H1 (cell line): Measurements from ENCODE around the gene PPARA. TPM values are rescaled to one million over a fixed set of nuclear protein-coding genes. Genes with fewer than 3 reads are reported as not detected.

ENCODE experiments used
- CTCF ChIA-PET: fragments of 300-600 bp; sonication (Branson Sonifier 250); formaldehyde crosslinking; loops from one replicate; lab custom pipeline; 2021; ENCODE audit not compliant: partially characterized antibody; lab: Charles Lee
- POLR2A ChIA-PET: fragments of 300-600 bp; sonication (Branson Sonifier 250); formaldehyde crosslinking; loops from one replicate; lab custom pipeline; 2021; ENCODE audit warnings: inconsistent platforms; ENCODE audit not compliant: partially characterized antibody; lab: Charles Lee
- DNase-seq, 2 experiments: peaks; one replicate each; pipeline versions ENCODE4 v3.0.0 to v3.0.0-alpha.2; 2010 to 2022; ENCODE audit warnings: low spot score in 2 of 2, low read depth in 1 of 2, mixed read lengths in 1 of 2
- FAIRE-seq: peaks from 2 replicates; lab custom pipeline; 2011; peaks lifted over from hg19 to GRCh38; lab: Jason Lieb, UNC
- H2AFZ ChIP-seq: 2 replicates; pipeline ENCODE4 v1.8.1; 2012; ENCODE audit warnings: low read length, inconsistent platforms
- H2AK5ac ChIP-seq: 2 replicates; pipeline ENCODE4 v1.6.1; 2013; ENCODE audit warnings: low read depth, low read length
- H2BK120ac ChIP-seq: replicated peaks from 2 replicates; pipeline ENCODE3; 2013; ENCODE audit warnings: low read depth, low read length, inconsistent platforms
- H2BK12ac ChIP-seq: 2 replicates; pipeline ENCODE4 v1.6.1; 2013; ENCODE audit warnings: low read depth, low read length
- H2BK15ac ChIP-seq: 2 replicates; pipeline ENCODE4 v1.6.1; 2013; ENCODE audit warnings: low read length
- H2BK20ac ChIP-seq: 2 replicates; pipeline ENCODE4 v1.6.1; 2013; ENCODE audit warnings: low read length
- H2BK5ac ChIP-seq: 2 replicates; pipeline ENCODE4 v1.6.1; 2013; ENCODE audit warnings: low read depth, low read length
- H3K14ac ChIP-seq: 2 replicates; pipeline ENCODE4 v1.6.1; 2013; ENCODE audit warnings: inconsistent platforms; ENCODE audit not compliant: insufficient read length
- H3K18ac ChIP-seq: 2 replicates; pipeline ENCODE4 v1.6.1; 2013; ENCODE audit warnings: low read length; ENCODE audit errors: extremely low read depth
- H3K23ac ChIP-seq: 2 replicates; pipeline ENCODE4 v1.6.1; 2013; ENCODE audit warnings: inconsistent platforms; ENCODE audit not compliant: insufficient read length
- H3K23me2 ChIP-seq: 2 replicates; pipeline ENCODE4 v1.6.1; 2013; ENCODE audit warnings: low read depth, low read length
- H3K27ac ChIP-seq: 2 replicates; pipeline ENCODE4 v1.6.1; 2011; ENCODE audit warnings: low read depth, low read length, inconsistent platforms
- H3K27me3 ChIP-seq, 4 experiments: replicated peaks in 1 of 4; 1 replicate in 1 of 4; 2 replicates in 3 of 4; pipeline versions ENCODE4 v1.6.1 to v1.8.1; 2011 to 2013; ENCODE audit warnings: low read length in 3 of 4, mild to moderate bottlenecking in 3 of 4, inconsistent platforms in 2 of 4, mixed read lengths in 2 of 4, moderate library complexity in 1 of 4; ENCODE audit not compliant: control insufficient read depth in 3 of 4, insufficient read depth in 3 of 4; ENCODE audit errors: extremely low read depth in 1 of 4
- H3K36me3 ChIP-seq, 4 experiments: 2 replicates each; pipeline versions ENCODE4 v1.6.1 to v1.8.1; 2011 to 2013; ENCODE audit warnings: mild to moderate bottlenecking in 4 of 4, low read length in 3 of 4, moderate library complexity in 2 of 4, control low read depth in 1 of 4, inconsistent platforms in 1 of 4; ENCODE audit not compliant: insufficient read depth in 4 of 4, control insufficient read depth in 2 of 4
- H3K4ac ChIP-seq: replicated peaks from 2 replicates; pipeline ENCODE3; 2013; ENCODE audit warnings: low read length, low read depth, mixed read lengths, inconsistent platforms; ENCODE audit not compliant: insufficient read length
- H3K4me1 ChIP-seq, 4 experiments: replicated peaks in 1 of 4; 1 replicate in 1 of 4; 2 replicates in 3 of 4; pipeline versions ENCODE4 v1.6.1 to v1.8.1; 2011 to 2013; ENCODE audit warnings: low read length in 3 of 4, inconsistent platforms in 2 of 4, mixed read lengths in 1 of 4; ENCODE audit not compliant: insufficient read depth in 4 of 4, control insufficient read depth in 3 of 4
- H3K4me2 ChIP-seq, 2 experiments: 2 replicates each; pipeline versions ENCODE4 v1.6.1 to v1.8.1; 2011 to 2013; ENCODE audit warnings: low read depth in 2 of 2, low read length in 2 of 2, control low read depth in 1 of 2, inconsistent platforms in 1 of 2, mild to moderate bottlenecking in 1 of 2; ENCODE audit not compliant: insufficient read depth in 1 of 2
- H3K4me3 ChIP-seq, 4 experiments: fragments of 200-600, 300-600 bp in 1 of 4; sonication (generic), shearing (Covaris generic), sonication (Bioruptor Twin) in 1 of 4; 2 replicates each; pipeline versions ENCODE4 v1.5.1 to v1.8.1; 2011 to 2016; ENCODE audit warnings: low read length in 4 of 4, low read depth in 3 of 4, control low read depth in 2 of 4, inconsistent platforms in 2 of 4, mild to moderate bottlenecking in 2 of 4, mixed read lengths in 1 of 4, moderate library complexity in 1 of 4; ENCODE audit not compliant: insufficient read depth in 2 of 4; ENCODE audit errors: extremely low read depth in 1 of 4
- H3K56ac ChIP-seq: replicated peaks from 2 replicates; pipeline ENCODE3; 2013; ENCODE audit warnings: low read depth, mild to moderate bottlenecking, mixed read lengths, low read length, inconsistent platforms; ENCODE audit not compliant: insufficient read length
- H3K79me1 ChIP-seq: 2 replicates; pipeline ENCODE4 v1.6.1; 2013; ENCODE audit warnings: low read depth, low read length, control low read depth
- H3K79me2 ChIP-seq, 2 experiments: 2 replicates each; pipeline versions ENCODE4 v1.6.1 to v1.8.1; 2012 to 2013; ENCODE audit warnings: low read length in 2 of 2, mild to moderate bottlenecking in 2 of 2, inconsistent platforms in 1 of 2; ENCODE audit not compliant: insufficient read depth in 2 of 2, control insufficient read depth in 1 of 2
- H3K9ac ChIP-seq, 4 experiments: replicated peaks in 1 of 4; 1 replicate in 1 of 4; 2 replicates in 3 of 4; pipeline versions ENCODE4 v1.6.1 to v1.8.1; 2011 to 2013; ENCODE audit warnings: low read depth in 3 of 4, low read length in 3 of 4, control low read depth in 2 of 4, mild to moderate bottlenecking in 2 of 4, moderate library complexity in 2 of 4, inconsistent platforms in 1 of 4; ENCODE audit errors: extremely low read depth in 1 of 4
- H3K9me3 ChIP-seq, 2 experiments: 2 replicates each; pipeline versions ENCODE4 v1.6.1 to v1.8.1; 2012 to 2013; ENCODE audit warnings: mild to moderate bottlenecking in 2 of 2, moderate library complexity in 2 of 2, control low read depth in 1 of 2, inconsistent platforms in 1 of 2, low read depth in 1 of 2, low read length in 1 of 2, mixed read lengths in 1 of 2; ENCODE audit not compliant: insufficient read depth in 2 of 2
- H4K20me1 ChIP-seq, 2 experiments: replicated peaks in 1 of 2; 2 replicates each; pipeline versions ENCODE3 to v1.8.1; 2011 to 2013; ENCODE audit warnings: inconsistent platforms in 2 of 2, low read length in 2 of 2, mild to moderate bottlenecking in 1 of 2; ENCODE audit not compliant: insufficient read depth in 2 of 2, control insufficient read depth in 1 of 2
- H4K5ac ChIP-seq: 2 replicates; pipeline ENCODE4 v1.6.1; 2013; ENCODE audit warnings: low read length, low read depth, mixed read lengths, inconsistent platforms; ENCODE audit not compliant: insufficient read length
- H4K8ac ChIP-seq: 2 replicates; pipeline ENCODE4 v1.8.0; 2013; ENCODE audit warnings: mild to moderate bottlenecking, moderate library complexity, low read length, inconsistent platforms; ENCODE audit not compliant: insufficient read depth; ENCODE audit errors: extremely low read depth
- H4K91ac ChIP-seq: replicated peaks from 2 replicates; pipeline ENCODE3; 2013; ENCODE audit warnings: low read length, mixed read lengths, inconsistent platforms; ENCODE audit not compliant: insufficient read length
- BACH1 ChIP-seq: IDR thresholded peaks from 2 replicates; pipeline ENCODE4 v1.6.1; 2012; ENCODE audit warnings: low read length, improper control_type of control experiment
- CEBPB ChIP-seq: IDR thresholded peaks from 2 replicates; pipeline ENCODE4 v1.6.1; 2012; ENCODE audit warnings: low read depth, low read length
- HDAC2 ChIP-seq, 2 experiments: fragments of 300-600 bp in 1 of 2; sonication (generic) in 1 of 2; IDR thresholded peaks; 2 replicates each; pipeline ENCODE4 v1.6.1; 2011 to 2012; ENCODE audit warnings: low read depth in 2 of 2, low read length in 2 of 2, mild to moderate bottlenecking in 2 of 2, moderate library complexity in 2 of 2, borderline replicate concordance in 1 of 2, inconsistent platforms in 1 of 2
- KDM1A ChIP-seq: fragments of 200-600, 300-600 bp; sonication (generic); IDR thresholded peaks from 2 replicates; pipeline ENCODE4 v1.7.1; 2016; ENCODE audit warnings: mild to moderate bottlenecking, low read length, borderline replicate concordance
- NRF1 ChIP-seq: IDR thresholded peaks from 2 replicates; pipeline ENCODE4 v1.6.1; 2011; ENCODE audit warnings: mild to moderate bottlenecking, low read depth, low read length, improper control_type of control experiment
- POU5F1 ChIP-seq: IDR thresholded peaks from 2 replicates; pipeline ENCODE4 v1.6.1; 2011; ENCODE audit warnings: low read depth, mild to moderate bottlenecking, low read length, moderate library complexity
- SUZ12 ChIP-seq: fragments of 200-600 bp; sonication (generic); IDR thresholded peaks from 2 replicates; pipeline ENCODE4 v1.6.1; 2012; ENCODE audit warnings: mild to moderate bottlenecking, inconsistent platforms, low read length, moderate library complexity, mixed read lengths
- TAF7 ChIP-seq: optimal IDR thresholded peaks from 2 replicates; pipeline ENCODE3; 2011; ENCODE audit warnings: low read depth, mild to moderate bottlenecking, inconsistent platforms, low read length, moderate library complexity, borderline replicate concordance
- TCF12 ChIP-seq: IDR thresholded peaks from 2 replicates; pipeline ENCODE4 v1.6.1; 2011; ENCODE audit warnings: low read depth, mild to moderate bottlenecking, low read length
- ZNF274 ChIP-seq: IDR thresholded peaks from 2 replicates; pipeline ENCODE4 v1.7.0; 2012; ENCODE audit warnings: low read length, borderline replicate concordance; ENCODE audit errors: extremely low read depth
- WGBS, 2 experiments: shearing (Covaris generic) in 1 of 2; methylation state at CpG; one replicate each; pipeline versions ENCODE4 v1.1.6 to v1.1.7; 2013 to 2015; ENCODE audit warnings: low lambda C conversion rate in 2 of 2, mixed read lengths in 2 of 2, inconsistent platforms in 1 of 2, low coverage in 1 of 2, missing lambda C conversion rate in 1 of 2; ENCODE audit not compliant: insufficient replicate concordance in 2 of 2, insufficient coverage in 1 of 2, insufficient read length in 1 of 2; ENCODE audit errors: extremely low coverage in 1 of 2, missing lambda C conversion rate in 1 of 2; 5-methylcytosine and 5-hydroxymethylcytosine counted together
- polyA plus RNA-seq, 7 experiments: library from polyadenylated mRNA; depleted of rRNA in 3 of 7; stranded (reverse) in 5 of 7; unstranded in 2 of 7; fragments of >200 nt in 5 of 7; fragments of 200-250 nt in 2 of 7; gene quantifications; 1 replicate in 5 of 7; 2 replicates in 1 of 7; 4 replicates in 1 of 7; pipeline versions ENCODE4 v1.2.1 to v1.2.3, GENCODE V29; 2011 to 2013; ENCODE audit warnings: missing spikeins in 2 of 7, mixed read lengths in 2 of 7
- total RNA-seq: library from RNA; stranded (reverse); fragmentation: NEBNext Ultra II Directional; extraction: Animal tissue kit (Norgen Biotek cat#: 25700); gene quantifications from 2 replicates; pipeline ENCODE4 v1.2.1, GENCODE V29; 2021
- TF ChIP-seq, protein P1 (sequence below): IDR thresholded peaks from 2 replicates; pipeline ENCODE4 v1.6.1; 2011; ENCODE audit warnings: low read length, improper control_type of control experiment

The PPARA gene
- total and polyA plus RNA-seq, 2 of the 8 experiments (the other 6 are each of a cell fraction or from before 2014, with no cell fraction given): 3.1 to 8.2 TPM

DNA sequence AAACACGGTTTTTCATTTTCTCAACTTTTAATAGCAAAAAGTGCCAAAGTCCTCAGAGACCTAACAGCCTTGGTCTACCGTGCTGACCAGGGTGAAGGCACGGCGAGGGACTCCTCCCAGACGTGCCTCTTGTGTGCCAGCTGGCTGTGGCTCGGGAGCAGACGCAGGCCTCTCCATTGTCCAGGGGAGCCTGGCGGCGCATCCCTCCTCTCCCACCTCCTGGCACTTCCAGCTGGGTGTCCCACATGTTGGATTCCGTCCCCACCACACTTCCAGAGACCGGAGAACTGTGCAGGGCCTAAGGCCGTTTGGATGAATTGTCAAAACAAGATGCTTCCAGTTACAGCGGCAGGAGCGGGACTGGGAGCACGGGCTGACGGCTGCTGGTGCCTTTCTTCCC, 88.2 kb downstream of the PPARA start:
- CTCF ChIA-PET: interaction anchor here (1.1 kb wide), 1 partner anchor 68 kb away, joined by 4 read pairs; no protein-coding TSS in a partner anchor
- Histone ChIP-seq H3K23ac (no peak overlapping the region), H3K23me2 (no peaks in the 10 kb centered on the region), H3K4me1 (no peaks in the 10 kb centered on the region), H2BK15ac (no peak overlapping the region), H2BK12ac (no peak overlapping the region), H2AK5ac (no peak overlapping the region), H4K20me1 (no peaks in the 10 kb centered on the region), H3K79me1 (no peaks in the 10 kb centered on the region), H4K5ac (no peak overlapping the region), H3K4me2 (no peak overlapping the region), H3K4me3 (no peak overlapping the region), H3K9me3 (no peaks in the 10 kb centered on the region), H3K9ac (no peak overlapping the region), H3K4ac (no peak overlapping the region), H3K56ac (no peak overlapping the region), H3K18ac (no peak overlapping the region), H4K8ac (peak overlapping the region; percentile 31; the same call in 1 of the 2 replicates), H3K27me3 (no peaks in the 10 kb centered on the region; a peak in 1 of 7 replicates), H2BK120ac (no peak overlapping the region), H3K27ac (no peak overlapping the region), H3K14ac (no peak overlapping the region), H2BK5ac (no peak overlapping the region), H3K79me2 (no peaks in the 10 kb centered on the region), H2AFZ (no peak overlapping the region), H2BK20ac (no peak overlapping the region), H4K91ac (no peak overlapping the region), H3K36me3 (no peaks in the 10 kb centered on the region)
- no peak for DNase-seq
- WGBS, 2 experiments: 96% methylated on average over 16 of the region's 16 CpGs; no CpG with 5 or more reads in 1 of the 2 experiments
- POLR2A ChIA-PET: interaction anchor here (0.9 kb wide), 1 partner anchor 29 kb away, joined by 3 read pairs; the partner anchor contains the start of gene TTC38
- no peak for FAIRE-seq
- TF ChIP-seq POU5F1 (no peak), TCF12 (no peak), BACH1 (no peak), KDM1A (no peak), CEBPB (no peak), TAF7 (no peak), NRF1 (no peak), ZNF274 (no peak), HDAC2 (IDR thresholded peaks at IDR 0.05; ENCODE audit: borderline replicate concordance in 1 of 2, low read depth in 2 of 2, low read length in 2 of 2) (no peak), SUZ12 (no peak)
- TF ChIP-seq, protein P1, sequence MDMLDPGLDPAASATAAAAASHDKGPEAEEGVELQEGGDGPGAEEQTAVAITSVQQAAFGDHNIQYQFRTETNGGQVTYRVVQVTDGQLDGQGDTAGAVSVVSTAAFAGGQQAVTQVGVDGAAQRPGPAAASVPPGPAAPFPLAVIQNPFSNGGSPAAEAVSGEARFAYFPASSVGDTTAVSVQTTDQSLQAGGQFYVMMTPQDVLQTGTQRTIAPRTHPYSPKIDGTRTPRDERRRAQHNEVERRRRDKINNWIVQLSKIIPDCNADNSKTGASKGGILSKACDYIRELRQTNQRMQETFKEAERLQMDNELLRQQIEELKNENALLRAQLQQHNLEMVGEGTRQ: no peak
